ENCODE measurements around the gene DIAPH1.

DIAPH1 gene

DNA sequence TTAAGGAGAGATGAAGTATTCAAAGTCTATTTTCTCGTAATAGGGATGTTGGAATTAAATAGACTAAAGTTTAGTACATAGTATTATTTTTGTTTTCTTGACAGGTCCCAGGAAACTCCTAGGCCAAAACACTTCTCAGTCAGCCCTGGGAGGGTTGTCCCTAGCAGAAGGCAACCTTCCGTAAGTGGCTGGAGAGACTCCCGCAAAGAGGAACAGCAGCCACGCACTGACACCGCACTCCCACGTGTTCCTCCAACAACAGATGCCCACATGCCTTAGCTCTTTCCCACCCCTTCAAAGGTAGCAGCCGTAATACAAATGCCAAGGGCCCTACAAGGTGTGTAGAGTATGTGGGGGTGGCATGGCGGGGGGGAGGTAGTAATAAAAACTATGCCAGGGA lies 101.5 kb downstream of the DIAPH1 start:
- DNase-seq = no peak

GRCh38 chr5:141516672-141517025 lies 102.2 kb downstream of the DIAPH1 start:
- no peak for DNase-seq

DNA sequence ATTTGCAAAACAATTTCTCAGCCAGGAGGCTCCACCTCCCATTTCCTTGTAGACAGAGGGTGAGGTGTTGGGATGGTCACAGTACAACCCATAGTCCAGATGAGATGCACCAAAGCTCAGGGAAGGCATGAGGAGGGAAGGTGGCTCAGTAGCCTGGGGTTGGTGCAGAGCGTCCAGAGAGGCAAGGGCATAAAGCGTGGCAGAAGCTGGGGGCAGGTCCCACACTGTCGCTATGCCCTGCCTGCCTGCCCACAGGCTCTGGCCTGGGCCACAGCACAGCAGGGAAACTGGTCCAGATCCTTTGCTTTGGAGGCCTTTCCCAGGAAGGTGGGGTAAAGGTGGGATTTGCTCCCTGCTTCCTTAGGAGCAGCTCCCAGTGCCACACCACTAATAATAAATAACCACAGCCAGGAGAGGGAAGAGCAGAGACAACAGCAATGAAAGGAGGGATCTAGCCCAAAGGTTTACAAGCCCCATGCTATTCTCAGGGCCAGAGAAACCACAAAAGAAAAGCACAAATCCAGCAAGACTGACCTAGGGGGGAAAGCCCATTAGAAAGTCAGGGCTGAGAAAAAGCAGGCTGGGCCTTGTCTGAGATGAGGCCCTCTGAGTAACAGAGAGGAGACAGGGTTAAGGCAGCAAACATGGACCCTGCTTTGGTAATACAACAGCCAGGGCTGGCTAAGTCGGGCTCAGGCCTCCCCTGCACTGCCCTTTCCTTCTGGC lies 102.7 kb downstream of the DIAPH1 start:
- no peak for DNase-seq

- no peak for DNase-seq
Observed at GRCh38 chr5:141515141-141515540, 103.7 kb downstream of the DIAPH1 start.

DNA sequence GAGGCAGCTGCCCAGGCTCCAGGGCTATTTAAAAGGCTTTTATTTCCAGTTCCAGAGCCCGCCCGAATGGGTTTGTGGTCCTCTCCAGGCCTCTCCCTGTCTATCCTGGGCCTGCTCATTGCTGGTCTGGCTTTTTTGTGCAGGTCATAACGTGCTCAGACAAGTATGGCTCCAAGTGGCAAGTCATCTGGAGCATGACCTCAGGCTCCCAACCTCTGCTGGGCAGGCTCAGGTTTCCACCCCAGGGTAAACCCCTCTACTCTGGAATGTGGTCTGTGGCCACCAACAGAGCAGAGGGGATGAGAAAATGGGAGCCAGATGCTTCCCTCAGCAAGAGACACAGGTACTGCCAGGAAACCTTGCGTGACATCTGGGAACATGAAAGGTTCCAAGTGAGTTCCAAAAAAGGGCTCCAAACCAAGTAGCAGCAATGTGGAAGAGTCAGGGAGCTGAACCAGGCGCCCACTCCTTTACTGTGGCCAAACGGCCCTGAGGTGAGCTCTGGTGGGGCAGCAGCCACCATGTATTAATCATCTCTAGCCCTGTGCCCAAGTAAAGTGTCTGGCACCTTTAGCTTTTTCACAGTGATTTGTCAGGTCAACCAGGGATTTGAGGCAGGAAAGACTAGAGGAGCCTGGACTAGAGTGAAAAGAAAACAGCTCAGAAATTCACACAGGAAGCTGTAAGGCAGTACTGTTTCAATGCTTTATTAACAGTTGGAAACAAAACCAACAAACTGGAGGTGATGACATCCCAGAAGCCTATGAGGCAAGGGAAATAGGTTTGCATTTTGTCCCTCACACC lies 104.3 kb downstream of the DIAPH1 start:
- peak; percentile 25 for DNase-seq

DNA sequence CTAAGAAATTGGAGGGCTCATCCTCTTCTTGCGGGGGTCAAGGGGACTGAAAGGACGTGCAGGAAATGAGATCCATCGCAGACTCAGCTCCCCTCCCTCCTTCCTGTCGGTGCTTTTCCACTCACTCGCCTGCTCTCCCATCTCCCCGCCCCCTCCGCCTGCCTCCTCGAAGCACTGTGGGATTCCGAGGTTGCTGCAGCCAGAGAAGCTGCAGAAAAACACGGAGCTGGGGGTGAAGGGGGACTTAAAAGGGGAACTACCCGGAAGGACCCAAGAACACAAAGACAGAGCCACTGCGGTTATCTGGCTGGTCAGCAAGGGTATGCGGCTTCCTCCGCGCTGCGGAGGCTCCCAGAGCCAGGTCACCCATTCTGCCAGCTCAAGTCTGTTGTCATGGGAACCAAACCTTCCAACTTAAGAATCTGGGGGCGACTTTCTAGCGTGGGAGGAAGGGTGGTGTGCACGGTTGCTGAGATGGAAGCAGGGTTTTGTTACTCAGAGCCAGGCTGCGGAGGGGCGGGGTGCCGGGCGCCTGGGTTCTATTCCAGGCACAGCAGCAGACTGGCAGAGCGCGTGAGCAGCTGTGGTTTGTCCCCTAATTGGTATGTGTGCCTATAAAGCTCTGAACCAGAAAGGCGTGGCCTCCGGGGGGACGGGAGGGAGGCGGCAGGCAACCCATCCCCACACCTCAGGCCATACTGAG lies 105.0 kb downstream of the DIAPH1 start:
- peak; percentile 79 for DNase-seq

- peak; percentile 59 for DNase-seq
Observed at GRCh38 chr5:141512911-141513626, 105.7 kb downstream of the DIAPH1 start.

DNA sequence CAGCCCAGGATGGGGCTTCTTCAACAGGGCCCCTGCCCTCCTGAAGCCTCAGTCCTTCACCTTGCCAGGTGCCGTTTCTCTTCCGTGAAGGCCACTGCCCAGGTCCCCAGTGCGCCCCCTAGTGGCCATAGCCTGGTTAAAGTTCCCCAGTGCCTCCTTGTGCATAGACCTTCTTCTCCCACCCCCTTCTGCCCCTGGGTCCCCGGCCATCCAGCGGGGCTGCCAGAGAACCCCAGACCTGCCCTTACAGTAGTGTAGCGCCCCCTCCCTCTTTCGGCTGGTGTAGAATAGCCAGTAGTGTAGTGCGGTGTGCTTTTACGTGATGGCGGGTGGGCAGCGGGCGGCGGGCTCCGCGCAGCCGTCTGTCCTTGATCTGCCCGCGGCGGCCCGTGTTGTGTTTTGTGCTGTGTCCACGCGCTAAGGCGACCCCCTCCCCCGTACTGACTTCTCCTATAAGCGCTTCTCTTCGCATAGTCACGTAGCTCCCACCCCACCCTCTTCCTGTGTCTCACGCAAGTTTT lies 106.3 kb downstream of the DIAPH1 start:
- peak; percentile 94 for DNase-seq

- no peak for DNase-seq
Observed at GRCh38 chr5:141511771-141512325, 107.0 kb downstream of the DIAPH1 start.

DNA sequence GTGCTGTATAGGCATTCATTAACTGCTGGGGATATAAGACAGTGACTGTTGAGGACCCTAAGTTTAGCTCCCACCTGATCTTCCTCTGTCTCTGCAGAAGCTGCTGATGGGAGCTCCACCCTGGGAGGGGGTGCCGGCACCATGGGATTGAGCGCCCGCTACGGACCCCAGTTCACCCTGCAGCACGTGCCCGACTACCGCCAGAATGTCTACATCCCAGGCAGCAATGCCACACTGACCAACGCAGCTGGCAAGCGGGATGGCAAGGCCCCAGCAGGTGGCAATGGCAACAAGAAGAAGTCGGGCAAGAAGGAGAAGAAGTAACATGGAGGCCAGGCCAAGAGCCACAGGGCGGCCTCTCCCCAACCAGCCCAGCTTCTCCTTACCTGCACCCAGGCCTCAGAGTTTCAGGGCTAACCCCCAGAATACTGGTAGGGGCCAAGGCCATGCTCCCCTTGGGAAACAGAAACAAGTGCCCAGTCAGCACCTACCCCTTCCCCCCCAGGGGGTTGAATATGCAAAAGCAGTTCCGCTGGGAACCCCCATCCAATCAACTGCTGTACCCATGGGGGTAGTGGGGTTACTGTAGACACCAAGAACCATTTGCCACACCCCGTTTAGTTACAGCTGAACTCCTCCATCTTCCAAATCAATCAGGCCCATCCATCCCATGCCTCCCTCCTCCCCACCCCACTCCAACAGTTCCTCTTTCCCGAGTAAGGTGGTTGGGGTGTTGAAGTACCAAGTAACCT lies 107.8 kb downstream of the DIAPH1 start:
- DNase-seq = no peak

- DNase-seq = no peak
Observed at GRCh38 chr5:141510160-141510559, 108.6 kb downstream of the DIAPH1 start.

- peak; percentile 46 for DNase-seq
Observed at GRCh38 chr5:141508798-141509611, 109.8 kb downstream of the DIAPH1 start.

GRCh38 chr5:141508440-141508797 lies 110.4 kb downstream of the DIAPH1 start:
- DNase-seq = no peak

DNA sequence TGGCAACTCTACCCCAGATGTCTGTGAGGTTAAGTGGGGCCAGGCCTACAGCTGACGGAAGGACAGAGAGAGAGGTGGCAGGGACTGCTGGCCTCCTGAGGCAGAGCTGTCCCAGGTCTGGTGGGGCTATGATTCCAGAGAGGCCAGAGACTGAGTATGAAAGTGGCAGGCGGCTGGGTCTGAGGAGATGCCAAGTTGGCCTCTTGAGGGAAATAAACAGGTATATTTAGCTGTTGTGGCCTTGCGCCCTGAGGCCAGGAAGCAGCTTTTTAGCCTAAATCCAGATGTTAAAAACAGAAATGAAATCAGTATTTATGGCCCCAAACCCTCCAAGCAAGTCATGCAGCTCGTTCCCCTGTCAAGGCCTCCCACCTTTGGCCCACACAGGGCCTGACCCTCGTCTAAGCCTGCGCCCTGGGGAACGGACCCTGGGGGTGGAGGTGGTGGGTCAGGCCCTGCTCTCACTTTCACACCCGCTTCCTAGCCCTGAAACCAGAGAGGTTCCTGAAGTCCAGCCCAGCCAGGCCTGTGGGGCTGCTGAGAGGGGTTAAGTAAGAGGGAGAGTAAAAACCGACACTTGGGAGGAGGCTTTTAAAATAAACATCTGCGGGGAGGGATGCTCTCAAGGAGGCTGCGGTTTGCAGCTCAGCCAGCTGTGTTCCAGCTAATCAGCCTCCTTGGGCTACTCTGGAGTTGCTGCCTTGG lies 111.3 kb downstream of the DIAPH1 start:
- DNase-seq = no peak

DNA sequence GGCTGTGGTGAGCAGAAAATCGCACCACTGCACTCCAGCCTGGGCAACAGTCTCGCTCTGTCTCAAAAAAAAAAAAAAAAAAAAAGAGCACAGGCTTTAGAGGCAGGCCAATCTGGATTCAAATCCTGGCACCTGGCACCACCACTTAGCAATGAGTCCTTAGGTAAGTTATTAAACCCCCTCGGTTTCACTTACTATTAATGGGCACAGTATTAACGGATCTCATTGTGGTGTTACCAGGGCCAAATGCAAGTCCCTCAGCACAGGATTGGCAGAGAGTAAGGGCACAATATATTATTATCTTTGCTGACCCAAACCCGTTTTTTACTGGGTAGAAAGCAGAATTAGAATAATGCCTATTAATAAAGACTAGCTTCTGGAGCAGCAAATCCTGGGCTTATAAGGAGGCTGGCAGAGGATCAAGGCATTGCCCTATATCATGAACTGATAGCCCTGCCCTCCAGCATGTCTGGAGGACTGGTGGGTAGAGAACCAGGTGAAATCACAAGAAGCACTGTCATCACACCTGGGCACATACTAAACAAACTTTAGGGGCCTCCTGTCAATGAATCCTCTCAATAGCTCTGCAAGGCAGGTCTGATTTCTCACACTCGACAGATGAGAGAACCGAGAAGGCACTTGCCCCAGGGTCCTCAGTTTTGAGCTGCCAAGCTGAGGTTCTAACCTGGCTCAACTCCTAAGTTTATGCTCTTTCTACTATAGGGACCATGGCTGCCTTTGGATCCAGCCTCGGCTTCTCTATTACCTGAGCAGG lies 112.2 kb downstream of the DIAPH1 start:
- no peak for DNase-seq

- no peak for DNase-seq
Observed at GRCh38 chr5:141504216-141504615, 114.6 kb downstream of the DIAPH1 start.

DNA sequence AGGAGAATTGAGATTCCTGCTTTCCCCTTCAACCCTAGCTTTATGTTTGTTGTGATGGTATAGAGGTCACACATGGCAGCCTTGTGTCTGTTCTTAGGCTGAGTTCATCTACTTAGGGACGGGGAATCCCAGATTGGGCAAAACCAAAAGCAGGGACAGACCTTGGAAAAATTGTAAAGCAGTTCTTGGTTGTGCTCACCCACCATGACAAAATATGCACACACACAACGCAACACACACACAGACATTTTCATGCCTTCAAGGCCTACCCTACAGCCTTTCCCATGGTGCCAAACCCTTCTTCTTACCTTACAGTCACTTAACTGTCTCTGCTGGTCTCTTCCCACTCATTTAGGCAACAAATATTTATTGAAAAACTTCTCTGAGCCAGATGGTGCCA lies 115.1 kb downstream of the DIAPH1 start:
- no peak for DNase-seq

- DNase-seq = no peak
Observed at GRCh38 chr5:141501761-141502160, 117.0 kb downstream of the DIAPH1 start.

DNA sequence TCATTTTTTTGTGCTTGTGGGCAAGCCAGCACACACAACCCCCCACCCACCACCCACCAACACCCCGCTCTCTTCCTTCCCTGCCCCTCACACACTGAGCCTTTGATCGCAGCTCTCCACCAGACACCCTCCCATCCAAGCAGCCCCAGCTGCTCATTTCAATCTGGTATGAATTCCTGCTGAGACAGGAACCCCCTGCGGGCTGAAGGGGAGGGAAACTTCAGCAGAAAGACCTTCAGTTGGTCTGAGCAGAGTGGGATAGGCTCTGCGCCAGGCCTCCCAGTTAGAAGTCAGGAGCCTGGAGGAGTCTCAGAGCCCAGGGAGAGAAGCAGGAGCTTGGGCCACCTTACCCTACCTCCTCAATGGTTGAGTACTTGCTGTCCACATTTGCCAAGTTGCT lies 122.8 kb downstream of the DIAPH1 start:
- no peak for DNase-seq

GRCh38 chr5:141495453-141495811 lies 123.4 kb downstream of the DIAPH1 start:
- DNase-seq = no peak

Data from activated CD4-positive, alpha-beta T cell treated with anti-CD3 and anti-CD28 coated beads for 48 hours (primary cell).